GM18502 (cell line): ENCODE data around the gene TPT1.
"Not testable (repeated sequence)": the region's sequence is repeated elsewhere in the genome, so short reads cannot be mapped to it uniquely, and the experiment has no call there.

ENCODE experiments used
- ATAC-seq: cut with Tn5 transposase; IDR thresholded peaks from one replicate; pipeline ENCODE4 v1.9.1; 2021; ENCODE audit warnings: mild to moderate bottlenecking; ENCODE audit not compliant: unreplicated experiment, poor library complexity

Gene TPT1

DNA sequence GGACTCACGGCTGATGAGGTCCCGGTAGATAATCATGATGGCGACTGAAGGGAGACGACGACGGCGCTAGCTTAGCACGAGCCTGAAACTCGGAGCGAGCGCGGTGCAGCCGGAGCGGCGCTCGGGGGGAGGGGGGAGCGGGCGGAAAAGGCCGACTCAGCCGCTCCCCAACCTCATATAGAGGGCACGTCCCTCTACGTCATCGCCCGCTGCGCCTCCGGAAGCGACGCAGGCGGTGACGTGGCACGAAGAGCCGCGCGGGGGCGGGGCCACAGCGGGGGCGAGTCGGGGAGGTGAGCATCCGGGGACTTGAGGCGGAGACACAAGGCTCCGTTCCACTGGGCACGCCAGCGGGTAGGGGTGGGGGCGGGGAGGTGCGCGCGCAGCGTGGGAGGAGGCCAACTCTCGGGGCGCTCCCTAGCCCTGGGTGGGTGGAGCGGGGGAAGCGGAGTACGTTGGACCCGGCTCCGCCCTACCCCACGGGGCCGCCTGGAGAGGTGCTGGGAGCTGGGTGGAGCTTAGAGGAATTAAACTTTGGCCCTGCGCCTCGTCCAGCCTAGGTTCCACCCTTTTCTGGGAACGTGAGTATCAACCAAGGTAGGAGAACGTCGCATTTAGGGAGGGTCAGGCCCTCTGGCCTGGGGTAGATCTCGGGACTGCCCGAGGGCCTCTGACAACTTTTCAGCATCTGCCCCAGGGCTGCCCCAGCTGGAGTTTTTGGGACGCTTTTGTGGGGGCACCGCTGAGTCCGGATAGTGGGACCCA is at the start of gene TPT1:
Gene TPT1, minus strand, starts transcription at position 150 of the 765 bp plus-strand sequence. Its CDS starts 114 bp downstream, at position 36.
- peak; percentile 91 for ATAC-seq

DNA sequence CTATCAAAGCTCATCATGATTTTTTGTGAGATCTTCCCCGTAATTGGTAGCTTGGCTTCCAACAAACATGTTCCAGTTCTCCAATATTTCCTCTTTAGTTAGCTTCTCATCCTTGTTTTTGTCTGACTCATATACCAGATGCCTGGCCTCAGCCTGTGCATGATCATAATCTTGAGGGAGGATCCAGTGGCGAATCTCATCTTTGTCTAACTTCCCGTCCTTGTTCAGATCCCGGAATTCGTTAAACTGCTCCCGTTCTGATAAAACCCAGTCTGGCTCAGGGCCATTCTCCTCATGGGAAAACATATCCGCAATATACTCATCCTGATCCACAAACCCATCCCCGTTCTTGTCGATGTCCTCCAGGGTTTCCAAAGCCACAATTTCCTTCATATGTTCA is 49.4 kb upstream of the TPT1 start:
- ATAC-seq: not testable (repeated sequence)

DNA sequence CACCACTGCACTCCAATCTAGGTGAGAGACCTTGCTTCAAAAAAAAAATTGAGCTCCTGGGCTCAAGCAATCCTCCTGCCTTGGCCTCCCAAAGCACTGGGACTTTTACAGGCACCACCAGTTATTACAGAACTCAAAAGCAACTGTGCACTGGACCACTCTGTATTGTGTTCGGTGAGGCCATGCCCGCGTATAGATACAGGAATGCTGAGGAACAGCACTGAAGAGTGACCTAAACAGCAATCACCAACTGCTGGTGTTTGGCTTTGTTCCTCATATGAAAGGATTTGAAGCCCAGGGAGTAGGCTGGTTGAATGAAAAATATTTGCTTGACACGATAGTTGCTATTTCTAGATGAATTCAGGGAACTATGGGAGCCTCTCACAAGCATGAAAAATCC is 47.7 kb upstream of the TPT1 start:
- ATAC-seq: no peak

DNA sequence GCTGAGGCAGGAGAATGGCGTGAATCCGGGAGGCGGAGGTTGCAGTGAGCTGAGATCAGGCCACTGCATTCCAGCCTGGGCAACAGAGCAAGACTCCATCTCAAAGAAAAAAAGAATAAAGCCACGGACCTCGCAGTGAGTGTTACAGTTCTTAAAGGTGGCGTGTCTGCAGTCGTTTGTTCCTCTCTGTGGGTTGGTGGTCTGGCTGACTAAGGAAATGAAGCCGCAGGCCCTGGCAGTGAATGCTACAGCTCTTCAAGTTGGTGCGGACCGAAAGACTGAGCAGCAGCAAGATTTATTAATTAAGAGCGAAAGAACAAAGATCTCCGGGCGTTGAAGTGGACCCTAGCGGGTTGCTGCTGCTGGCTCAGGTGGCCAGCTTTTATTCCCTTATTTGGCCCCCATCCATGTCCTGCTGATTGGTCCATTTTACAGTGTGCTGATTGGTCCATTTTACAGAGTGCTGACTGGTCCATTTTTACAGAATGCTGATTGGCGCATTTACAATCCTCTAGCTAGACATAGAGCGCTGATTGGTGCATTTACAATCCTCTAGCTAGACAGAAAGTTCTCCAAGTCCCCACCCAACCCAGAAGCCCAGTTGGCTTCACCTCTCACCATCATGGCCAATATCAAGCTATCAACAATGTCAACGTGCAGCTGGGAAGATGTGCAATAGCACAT is 46.1 kb upstream of the TPT1 start:
- ATAC-seq: not testable (repeated sequence)

DNA sequence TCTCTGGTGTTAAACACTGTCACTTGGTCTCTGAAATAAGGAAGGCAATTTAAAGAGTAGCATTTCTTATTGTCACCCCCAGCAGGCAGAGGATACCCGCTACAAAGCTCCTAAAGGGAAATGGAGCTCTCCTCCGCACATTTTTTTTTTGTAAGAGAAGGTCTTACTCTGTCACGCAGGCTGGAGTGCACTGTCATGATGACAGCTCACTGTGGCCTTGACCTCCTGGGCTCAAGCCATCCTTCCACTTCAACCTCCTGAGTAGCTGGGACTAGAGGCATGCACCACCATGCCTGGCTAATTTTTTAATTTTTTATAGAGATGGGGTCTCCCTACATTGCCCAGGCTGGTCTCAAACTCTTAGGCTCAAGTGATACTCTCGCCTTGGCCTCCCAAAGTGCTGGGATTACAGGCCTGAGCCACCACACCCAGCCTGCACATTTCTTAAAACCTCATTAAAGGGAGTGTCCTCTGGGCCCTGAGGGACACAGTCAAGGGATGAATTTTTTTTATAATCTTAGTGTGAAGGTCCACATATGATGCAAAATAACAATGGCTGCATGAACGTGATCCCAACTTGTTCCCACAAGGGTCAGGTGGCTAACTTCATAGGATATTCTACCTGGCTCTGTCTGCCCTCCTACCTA is 45.0 kb upstream of the TPT1 start:
- ATAC-seq: no peak

DNA sequence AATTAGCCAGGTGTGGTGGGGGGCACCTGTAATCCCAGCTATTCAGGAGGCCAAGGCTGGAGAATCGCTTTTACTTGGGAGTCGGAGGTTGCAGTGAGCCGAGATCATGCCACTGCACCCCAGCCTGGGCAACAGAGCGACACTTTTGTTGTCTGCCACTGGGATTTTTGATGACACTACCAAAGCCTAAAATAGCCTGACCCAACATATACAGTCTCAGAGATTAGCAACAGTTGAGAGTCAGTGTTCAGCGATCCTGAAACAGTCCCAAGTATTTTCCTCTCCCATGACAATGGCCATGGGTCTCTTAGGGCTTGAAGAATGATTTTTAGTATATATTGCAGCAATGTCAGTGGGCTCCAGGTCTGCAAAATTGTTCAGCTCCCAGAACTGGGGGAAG is 44.3 kb upstream of the TPT1 start:
- ATAC-seq: no peak

DNA sequence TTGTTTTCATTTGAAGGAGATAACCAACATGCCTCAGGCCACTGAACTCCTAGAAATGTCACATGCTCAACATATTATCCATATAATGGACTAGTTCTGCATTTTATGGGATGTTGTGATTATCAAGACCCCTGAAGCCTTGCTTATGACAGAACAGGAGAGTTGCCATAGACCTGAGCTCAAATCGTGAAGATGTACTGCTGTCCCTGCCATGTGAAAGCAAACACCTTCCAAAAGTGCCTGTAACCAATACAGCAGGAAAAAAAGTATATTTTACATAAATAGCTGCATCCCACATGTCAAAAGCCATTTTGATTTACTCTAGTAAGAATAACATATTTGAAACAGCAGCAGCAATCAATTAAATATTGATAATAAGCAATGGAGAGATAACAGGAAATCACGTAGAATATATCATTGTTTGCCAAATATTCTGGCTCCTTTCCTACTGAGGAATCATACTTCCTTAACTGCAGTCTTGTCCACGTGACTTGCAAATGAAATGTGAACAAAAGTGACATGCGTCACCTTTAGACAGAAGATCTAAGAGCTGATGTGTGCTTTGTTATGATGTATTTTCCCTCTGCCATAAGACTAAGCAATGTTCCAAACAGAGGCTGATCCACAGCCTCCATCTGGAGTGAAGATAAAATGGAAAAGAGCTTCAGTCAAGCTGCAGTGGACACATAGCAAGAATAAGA is 43.6 kb upstream of the TPT1 start:
- no peak for ATAC-seq

DNA sequence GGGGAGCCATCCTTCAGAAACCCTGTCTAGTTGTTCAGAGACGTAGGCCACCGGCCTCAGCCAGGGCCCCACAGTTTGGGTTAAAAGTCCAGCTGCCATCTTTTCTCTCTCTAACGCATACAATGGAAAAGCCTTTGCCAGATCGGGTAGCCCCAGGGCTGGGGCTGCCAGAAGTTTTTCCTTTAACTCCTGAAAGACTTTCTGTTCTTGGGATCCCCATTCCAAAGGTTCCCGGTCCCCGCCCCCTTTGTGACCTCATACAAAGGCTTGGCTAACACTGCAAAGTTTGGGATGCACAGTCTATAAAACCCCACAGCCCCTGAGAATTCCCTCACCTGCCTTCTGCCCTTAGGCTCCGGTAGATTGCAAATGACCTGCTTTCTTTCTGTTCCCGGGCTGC is 41.8 kb upstream of the TPT1 start:
- ATAC-seq: not testable (repeated sequence)

DNA sequence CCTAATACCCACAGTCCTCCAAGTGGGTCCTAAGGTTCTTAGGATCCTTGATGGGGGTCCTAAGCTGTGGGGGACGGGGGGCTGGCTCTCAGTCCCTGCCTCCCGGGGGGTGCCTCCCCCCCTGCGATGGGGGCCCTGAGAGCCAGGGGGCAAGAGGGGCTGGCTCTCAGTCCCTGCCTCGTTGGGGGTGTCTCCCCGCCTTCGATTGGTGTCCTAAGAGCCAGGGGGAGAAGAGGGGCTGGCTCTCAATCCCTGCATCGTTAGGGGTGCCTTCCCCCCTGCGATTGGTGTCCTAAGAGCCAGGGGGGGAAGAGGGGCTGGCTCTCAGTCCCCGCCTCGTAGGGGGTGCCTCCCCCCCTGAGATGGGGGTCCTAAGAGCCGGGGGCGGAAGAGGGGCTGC is 40.2 kb upstream of the TPT1 start:
- no peak for ATAC-seq

DNA sequence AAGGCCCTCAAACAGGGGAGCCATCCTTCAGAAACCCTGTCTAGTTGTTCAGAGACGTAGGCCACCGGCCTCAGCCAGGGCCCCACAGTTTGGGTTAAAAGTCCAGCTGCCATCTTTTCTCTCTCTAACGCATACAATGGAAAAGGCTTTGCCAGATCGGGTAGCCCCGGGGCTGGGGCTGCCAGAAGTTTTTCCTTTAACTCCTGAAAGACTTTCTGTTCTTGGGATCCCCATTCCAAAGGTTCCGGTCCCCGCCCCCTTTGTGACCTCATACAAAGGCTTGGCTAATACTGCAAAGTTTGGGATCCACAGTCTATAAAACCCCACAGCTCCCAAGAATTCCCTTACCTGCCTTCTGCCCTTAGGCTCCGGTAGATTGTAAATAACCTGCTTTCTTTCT is 39.7 kb upstream of the TPT1 start:
- not testable (repeated sequence) for ATAC-seq

DNA sequence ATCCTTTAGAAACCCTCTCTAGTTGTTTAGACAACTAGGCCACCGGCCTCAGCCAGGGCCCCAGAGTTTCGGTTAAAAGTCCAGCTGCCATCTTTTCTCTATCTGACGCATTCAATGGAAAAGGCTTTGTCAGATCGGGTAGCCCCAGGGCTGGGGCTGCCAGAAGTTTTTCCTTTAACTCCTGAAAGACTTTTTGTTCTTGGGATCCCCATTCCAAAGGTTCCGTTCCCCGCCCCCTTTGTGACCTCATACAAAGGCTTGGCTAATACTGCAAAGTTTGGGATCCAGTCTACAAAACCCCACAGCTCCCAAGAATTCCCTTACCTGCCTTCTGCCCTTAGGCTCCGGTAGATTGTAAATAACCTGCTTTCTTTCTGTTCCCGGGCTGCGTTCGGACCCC is 38.5 kb upstream of the TPT1 start:
- not testable (repeated sequence) for ATAC-seq

DNA sequence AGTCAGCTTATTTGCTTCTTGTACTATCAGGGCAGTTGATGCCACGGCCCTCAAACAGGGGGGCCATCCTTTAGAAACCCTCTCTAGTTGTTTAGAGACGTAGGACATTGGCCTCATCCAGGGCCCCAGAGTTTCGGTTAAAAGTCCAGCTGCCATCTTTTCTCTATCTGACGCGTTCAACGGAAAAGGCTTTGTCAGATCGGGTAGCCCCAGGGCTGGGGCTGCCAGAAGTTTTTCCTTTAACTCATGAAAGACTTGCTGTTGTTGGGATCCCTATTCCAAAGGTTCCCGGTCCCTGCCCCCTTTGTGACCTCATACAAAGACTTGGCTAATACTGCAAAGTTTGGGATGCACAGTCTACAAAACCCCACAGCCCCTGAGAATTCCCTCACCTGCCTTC is 37.8 kb upstream of the TPT1 start:
- ATAC-seq: not testable (repeated sequence)

DNA sequence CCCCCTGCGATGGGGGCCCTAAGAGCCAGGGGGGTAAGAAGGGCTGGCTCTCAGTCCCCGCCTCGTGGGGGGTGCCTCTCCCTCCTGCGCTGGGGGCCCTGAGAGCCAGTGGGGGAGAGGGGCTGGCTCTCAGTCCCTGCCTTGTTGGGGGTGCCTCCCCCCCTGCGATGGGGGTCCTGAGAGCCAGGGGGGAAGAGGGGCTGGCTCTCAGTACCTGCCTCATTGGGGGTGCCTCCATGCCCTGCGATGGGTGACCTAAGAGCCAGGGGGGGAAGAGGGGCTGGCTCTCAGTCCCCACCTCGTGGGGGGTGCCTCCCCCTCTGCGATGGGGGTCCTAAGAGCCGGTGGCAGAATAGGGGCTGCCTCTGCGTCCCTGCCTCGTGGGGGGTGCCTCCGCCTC is 36.3 kb upstream of the TPT1 start:
- not testable (repeated sequence) for ATAC-seq

DNA sequence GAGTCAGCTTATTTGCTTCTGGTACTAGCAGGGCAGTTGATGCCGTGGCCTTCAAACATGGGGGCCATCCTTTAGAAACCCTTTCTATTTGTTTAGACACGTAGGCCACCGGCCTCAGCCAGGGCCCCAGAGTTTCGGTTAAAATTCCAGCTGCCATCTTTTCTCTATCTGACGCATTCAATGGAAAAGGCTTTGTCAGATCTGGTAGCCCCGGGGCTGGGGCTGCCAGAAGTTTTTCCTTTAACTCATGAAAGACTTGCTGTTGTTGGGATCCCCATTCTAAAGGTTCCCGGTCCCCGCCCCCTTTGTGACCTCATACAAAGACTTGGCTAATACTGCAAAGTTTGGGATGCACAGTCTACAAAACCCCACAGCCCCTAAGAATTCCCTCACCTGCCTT is 35.7 kb upstream of the TPT1 start:
- not testable (repeated sequence) for ATAC-seq

DNA sequence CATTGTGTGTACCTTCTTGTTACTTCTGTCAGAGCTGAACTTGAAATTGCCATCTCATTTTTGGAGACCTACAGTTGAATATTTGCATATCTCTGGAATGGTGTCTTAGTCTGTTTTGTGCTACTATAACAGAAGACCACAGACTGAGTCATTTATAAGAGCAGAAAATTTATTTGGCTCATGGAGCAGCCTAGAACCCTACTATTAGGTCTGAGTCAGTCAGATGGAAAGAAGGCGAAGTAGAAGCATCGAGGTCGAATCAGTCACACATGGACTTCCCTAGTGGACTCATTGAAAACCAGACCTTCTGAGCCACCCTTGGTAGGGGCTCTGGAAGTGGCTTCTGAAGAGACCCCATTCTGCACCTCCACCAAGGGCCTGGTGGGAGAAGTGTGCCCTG is 33.9 kb upstream of the TPT1 start:
- no peak for ATAC-seq

DNA sequence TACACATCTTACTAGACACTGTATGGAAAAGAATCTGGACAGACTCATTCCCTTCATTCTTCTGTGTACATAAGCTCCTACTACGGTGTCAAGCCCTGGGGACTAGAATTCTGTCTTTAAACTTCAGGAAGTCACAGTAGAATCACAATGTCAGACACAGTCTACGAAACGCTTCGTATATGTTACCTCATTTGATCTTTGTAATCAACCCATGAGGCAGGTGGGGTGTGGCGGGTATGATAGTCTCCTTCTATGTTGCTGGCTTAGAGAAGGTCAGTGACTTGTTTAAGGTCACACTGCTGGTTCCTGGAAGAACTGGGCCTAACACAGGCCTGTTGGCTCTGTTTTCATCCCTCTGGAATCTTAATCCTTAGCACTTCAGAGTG is 32.2 kb upstream of the TPT1 start:
- no peak for ATAC-seq

DNA sequence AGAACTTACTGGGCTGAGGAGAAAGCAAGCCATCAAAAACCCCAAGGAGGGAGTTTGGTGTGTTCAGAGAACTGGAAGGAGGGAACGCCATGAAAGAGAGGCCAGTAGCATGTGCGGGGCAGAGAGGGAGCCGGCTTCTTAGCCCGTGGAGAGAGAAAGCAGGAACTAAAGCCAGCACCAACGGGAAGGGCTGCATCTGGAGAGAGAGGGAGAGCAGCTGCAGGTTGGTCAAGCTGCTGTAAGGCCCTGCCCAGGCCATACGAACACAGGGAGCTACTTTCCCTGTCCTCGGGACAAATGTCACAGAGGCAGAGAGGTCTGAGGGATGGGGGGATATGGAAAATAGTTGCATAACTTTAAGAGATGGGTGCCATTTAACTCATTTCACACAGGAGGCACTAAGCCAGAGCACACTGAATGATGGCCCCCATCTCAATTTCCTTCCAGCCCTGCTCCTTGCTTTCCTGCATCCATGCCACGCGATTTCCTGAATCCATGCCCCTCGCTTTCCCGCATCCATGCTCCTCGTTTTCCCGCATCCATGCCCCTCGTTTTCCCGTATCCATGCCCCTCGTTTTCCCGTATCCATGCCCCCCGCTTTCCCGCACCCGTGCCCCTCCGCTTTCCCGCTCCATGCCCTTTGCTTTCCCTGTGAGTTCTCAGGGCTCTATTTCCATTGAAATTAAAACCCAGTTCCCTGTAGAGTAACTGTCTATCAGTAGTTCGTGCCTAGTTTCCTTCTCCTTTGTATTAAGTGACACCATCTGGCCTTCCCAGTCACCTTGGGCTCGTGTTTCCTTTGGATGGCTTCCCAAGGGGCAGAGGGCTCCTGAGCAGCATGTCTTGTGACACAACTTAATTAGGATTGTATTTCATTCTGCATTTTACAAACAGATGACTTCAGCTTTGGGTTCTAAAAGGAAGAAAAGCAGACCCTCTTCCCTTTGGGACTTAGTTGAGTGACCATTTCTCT is 31.5 kb upstream of the TPT1 start:
- no peak for ATAC-seq

DNA sequence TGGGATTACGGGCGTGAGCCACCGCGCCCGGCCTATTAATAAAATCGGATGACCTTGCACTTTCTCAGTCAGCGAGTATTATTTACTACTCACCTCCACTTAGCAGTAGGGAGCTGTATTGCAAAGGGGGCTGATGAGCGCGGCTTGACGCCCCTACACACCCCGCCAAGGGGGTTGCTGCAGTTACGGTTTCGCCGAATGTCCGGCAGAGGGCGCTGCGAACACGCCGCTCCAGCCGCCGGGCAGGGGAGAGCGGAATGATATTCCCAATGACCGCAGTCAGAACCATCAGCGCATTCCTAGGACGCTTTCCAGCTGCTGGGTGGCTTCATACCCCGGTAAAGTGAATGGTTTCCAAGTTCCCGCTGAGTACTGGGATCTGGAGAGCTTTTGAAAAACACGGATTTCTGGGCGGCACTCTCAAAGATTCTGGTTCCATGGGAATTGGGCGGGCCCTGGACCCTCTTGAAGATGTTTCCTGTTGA is 30.0 kb upstream of the TPT1 start:
- no peak for ATAC-seq

DNA sequence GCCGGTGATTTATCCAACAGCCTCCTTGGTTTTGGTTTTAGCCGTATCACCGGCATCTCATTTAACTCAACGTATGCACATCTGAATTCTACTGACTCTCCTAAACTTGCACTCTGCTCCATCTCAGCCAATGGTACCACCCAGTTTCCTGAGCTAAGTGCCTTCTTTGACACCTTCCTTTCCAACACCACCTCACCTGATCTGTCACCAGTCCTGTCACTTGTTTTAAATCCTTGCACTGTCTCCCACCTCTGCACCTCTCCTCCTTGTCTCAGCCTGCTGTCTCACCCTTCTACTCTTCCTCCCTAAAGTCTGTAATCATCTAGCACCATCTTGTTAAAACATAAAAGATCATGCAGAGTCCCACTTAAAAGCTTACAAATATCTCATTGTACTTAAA is 28.1 kb upstream of the TPT1 start:
- no peak for ATAC-seq

DNA sequence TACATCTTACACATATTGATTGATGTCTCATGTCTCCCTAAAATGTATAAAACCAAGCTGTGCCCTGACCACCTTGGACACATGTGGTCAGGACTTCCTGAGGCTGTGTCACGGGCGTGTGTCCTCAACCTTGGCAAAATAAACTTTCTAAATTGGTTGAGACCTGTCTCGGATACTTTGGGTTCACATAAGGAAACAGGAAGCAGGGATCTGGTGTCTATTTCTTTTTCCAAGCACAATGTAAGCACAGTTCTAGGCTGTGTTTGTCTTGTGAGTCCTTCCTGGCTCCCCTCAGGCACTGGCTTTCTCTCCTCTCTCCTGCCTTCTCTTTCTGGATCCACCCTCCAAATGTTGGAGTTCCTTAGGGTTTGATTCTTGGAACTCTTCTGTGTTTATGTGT is 27.6 kb upstream of the TPT1 start:
- no peak for ATAC-seq
